K562 (cell line): ENCODE data around the gene NELFA. TPM values are rescaled to one million over a fixed set of nuclear protein-coding genes. Genes with fewer than 3 reads are reported as not detected.

Experiments
- ATAC-seq: fragments of 200-7000 bp; cut with Tn5 transposase; 3 replicates; pipeline ENCODE4 v1.9.1; 2020; ENCODE audit warnings: moderate library complexity
- BruUV-seq: library from RNA; stranded (reverse); fragments of 400-500 nt; replicated peaks from 2 replicates; lab custom pipeline; 2021; lab: Mats Ljungman, UMichigan
- CTCF ChIA-PET: fragments of 300-600 bp; formaldehyde crosslinking; extraction: SDS; loops from one replicate; lab custom pipeline; 2021; ENCODE audit warnings: low intra/inter-chr PET ratio; lab: Yijun Ruan, JAX
- POLR2A ChIA-PET: fragments of 300-600, 350-650 bp; sonication (Branson Sonifier 250); formaldehyde crosslinking; extraction: SDS; loops from one replicate; lab custom pipeline; 2021; ENCODE audit warnings: antibody characterized with exemption, inconsistent platforms; lab: Yijun Ruan, JAX
- DNase-seq, 4 experiments: peaks; one replicate each; pipeline versions ENCODE4 v3.0.0 to v3.0.0-alpha.2; 2011 to 2018; ENCODE audit warnings: low spot score in 3 of 4, mixed read lengths in 3 of 4; ENCODE audit errors: extremely low read depth in 1 of 4
- FAIRE-seq: peaks from 2 replicates; lab custom pipeline; 2011; peaks lifted over from hg19 to GRCh38; lab: Jason Lieb, UNC
- H2AFZ ChIP-seq: 2 replicates; pipeline ENCODE4 v1.6.0; 2011; ENCODE audit warnings: low read depth, low read length, control low read depth, inconsistent platforms
- H3K27ac ChIP-seq: fragments of 200-600 bp; 3 replicates; pipeline ENCODE4 v1.8.0; 2011; ENCODE audit warnings: low read depth, mild to moderate bottlenecking, control low read depth, inconsistent platforms, low read length, moderate library complexity, mixed read lengths; ENCODE audit errors: extremely low read depth
- H3K27me3 ChIP-seq, 2 experiments: fragments of 300-600 bp in 1 of 2; 2 replicates in 1 of 2; 3 replicates in 1 of 2; pipeline versions ENCODE4 v1.6.0 to v1.8.0; 2011; ENCODE audit warnings: inconsistent platforms in 2 of 2, low read length in 2 of 2, mild to moderate bottlenecking in 1 of 2, mixed read lengths in 1 of 2, moderate library complexity in 1 of 2; ENCODE audit not compliant: control insufficient read depth in 2 of 2, insufficient read depth in 2 of 2
- H3K36me3 ChIP-seq: fragments of 300-600 bp; 3 replicates; pipeline ENCODE4 v1.8.0; 2011; ENCODE audit warnings: mild to moderate bottlenecking, low read length, inconsistent platforms; ENCODE audit not compliant: control insufficient read depth, insufficient read depth
- H3K4me1 ChIP-seq, 2 experiments: fragments of 200-600 bp in 1 of 2; replicated peaks in 1 of 2; 2 replicates in 1 of 2; 3 replicates in 1 of 2; pipeline versions ENCODE4 v1.5.1 to v1.8.0; 2011; ENCODE audit warnings: inconsistent platforms in 2 of 2, low read length in 2 of 2, mild to moderate bottlenecking in 1 of 2, mixed read lengths in 1 of 2, moderate library complexity in 1 of 2; ENCODE audit not compliant: control insufficient read depth in 2 of 2, insufficient read depth in 2 of 2
- H3K4me2 ChIP-seq: 2 replicates; pipeline ENCODE4 v1.6.1; 2011; ENCODE audit warnings: low read length, control low read depth, inconsistent platforms, mixed read lengths; ENCODE audit not compliant: insufficient read depth
- H3K4me3 ChIP-seq: fragments of 200-600 bp; sonication (generic), shearing (Covaris generic); 2 replicates; pipeline ENCODE4 v1.5.1; 2016; ENCODE audit warnings: control low read depth, inconsistent platforms
- H3K79me2 ChIP-seq: fragments of 200-600 bp; 3 replicates; pipeline ENCODE4 v1.8.0; 2011; ENCODE audit warnings: low read length, inconsistent platforms; ENCODE audit not compliant: control insufficient read depth, insufficient read depth
- H3K9ac ChIP-seq, 2 experiments: 2 replicates each; pipeline versions ENCODE4 v1.6.0 to v1.6.1; 2011; ENCODE audit warnings: low read depth in 2 of 2, low read length in 2 of 2, control low read depth in 1 of 2, inconsistent platforms in 1 of 2, mild to moderate bottlenecking in 1 of 2, mixed read lengths in 1 of 2; ENCODE audit not compliant: insufficient read depth in 1 of 2
- H3K9me1 ChIP-seq: one replicate; pipeline ENCODE4 v1.6.0; 2011; ENCODE audit warnings: inconsistent platforms, mild to moderate bottlenecking, low read length, moderate library complexity; ENCODE audit not compliant: control insufficient read depth, insufficient read depth
- H3K9me3 ChIP-seq: replicated peaks from 2 replicates; pipeline ENCODE4 v1.5.1; 2011; ENCODE audit warnings: low read depth, low read length, inconsistent platforms; ENCODE audit not compliant: control insufficient read depth, insufficient read depth
- H4K20me1 ChIP-seq: replicated peaks from 2 replicates; pipeline ENCODE4 v1.6.1; 2011; ENCODE audit warnings: low read length, inconsistent platforms, mixed read lengths; ENCODE audit not compliant: control insufficient read depth, insufficient read depth
- CAMTA2 ChIP-seq: fragments of 250-450 bp; sonication (Bioruptor Pico); conservative IDR thresholded peaks from 2 replicates; pipeline ENCODE4 v1.5.1; 2022
- PHF20 ChIP-seq: fragments of 450-650 bp; IDR thresholded peaks from 2 replicates; pipeline ENCODE4 v1.6.1; 2018; ENCODE audit not compliant: partially characterized antibody
- SMARCC2 ChIP-seq: fragments of 450-650 bp; IDR thresholded peaks from 2 replicates; pipeline ENCODE4 v1.6.1; 2017; ENCODE audit warnings: antibody characterized with exemption, moderate library complexity, mild to moderate bottlenecking, low read depth
- WGBS: fragments of 100-300 bp; shearing (Covaris generic); methylation state at CpG from one replicate; pipeline ENCODE4 v1.1.6; 2016; ENCODE audit warnings: low coverage, mixed read lengths; ENCODE audit not compliant: insufficient coverage; ENCODE audit errors: missing lambda C conversion rate; 5-methylcytosine and 5-hydroxymethylcytosine counted together
- in situ Hi-C: fragments of 300-500 bp; cut with MboI; formaldehyde crosslinking; loops from 4 replicates; pipeline ENCODE4 v1.15.0; 2018; ENCODE audit warnings: inconsistent platforms, mixed read lengths
- intact Hi-C: fragments of 100-400 bp; cut with micrococcal nuclease; formaldehyde crosslinking; loops from 2 replicates; pipeline ENCODE4 v1.14.2; 2022
- polyA plus RNA-seq, 8 experiments: library from polyadenylated mRNA; depleted of rRNA in 4 of 8; stranded (reverse) in 5 of 8; unstranded in 3 of 8; fragments of >200 nt; fragmentation: Nextera tagmentation in 2 of 8; fragmentation: Illumina TruSeq in 1 of 8; extraction: Ambion mirVana in 2 of 8; extraction: Trizol in 1 of 8; gene quantifications; 2 replicates each; pipeline versions ENCODE4 v1.2.1 to v1.2.3, GENCODE V29; 2011 to 2014; ENCODE audit warnings: inconsistent platforms in 1 of 8, missing spikeins in 1 of 8
- total RNA-seq, 7 experiments: library from RNA; depleted of rRNA in 6 of 7; stranded (reverse); fragments of >200 nt in 6 of 7; fragmentation: Illumina TruSeq in 2 of 7; extraction: Trizol in 2 of 7; gene quantifications; 2 replicates each; pipeline versions ENCODE4 v1.2.1 to v1.2.3, GENCODE V29; 2011 to 2021; ENCODE audit warnings: low replicate concordance in 1 of 7
- TF ChIP-seq, protein P1 (sequence below), 2 experiments: fragments of 450-650 bp; formaldehyde crosslinking in 1 of 2; IDR thresholded peaks; 2 replicates each; pipeline versions ENCODE4 v1.4.0 to v1.6.1; 2014 to 2020; ENCODE audit warnings: mild to moderate bottlenecking in 2 of 2, borderline replicate concordance in 1 of 2, low read depth in 1 of 2
- TF ChIP-seq, protein P2 (sequence below): conservative IDR thresholded peaks from 2 replicates; pipeline ENCODE4 v1.6.1; 2011; ENCODE audit warnings: low read depth, mild to moderate bottlenecking, low read length; ENCODE audit not compliant: control insufficient read depth
- TF ChIP-seq, protein P3 (sequence below): fragments of 250-450 bp; sonication (Bioruptor Pico); IDR thresholded peaks from 2 replicates; pipeline ENCODE4 v1.5.0; 2021; ENCODE audit warnings: mild to moderate bottlenecking, moderate library complexity

NELFA gene
- total and polyA plus RNA-seq, 9 of the 15 experiments (the other 6 are each of a cell fraction or from before 2014, with no cell fraction given) = 0.76 to 59.6 (median 14.8) TPM

DNA sequence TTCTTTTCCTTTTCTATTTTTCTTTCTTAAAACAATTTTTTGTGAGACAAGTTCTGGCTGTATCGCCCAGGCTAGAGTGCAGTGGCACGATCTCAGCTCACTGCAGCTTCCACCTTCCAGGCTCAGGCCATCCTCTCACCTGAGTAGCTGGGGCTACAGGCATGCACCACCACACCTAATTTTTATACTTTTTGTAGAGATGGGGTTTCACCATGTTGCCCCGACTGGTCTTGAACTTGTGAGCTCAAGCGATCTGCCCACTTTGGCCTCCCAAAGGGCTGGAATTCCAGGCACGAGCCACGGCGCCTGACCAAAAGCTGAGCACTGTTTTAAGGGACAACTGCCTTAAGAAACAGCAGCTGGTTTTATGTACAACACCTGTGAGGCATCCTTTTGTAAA, 41.0 kb upstream of the NELFA start:
- Histone ChIP-seq H4K20me1 (no peaks in the 10 kb centered on the region), H3K4me3 (no peak overlapping the region), H3K4me1 (peaks cover 0 to 24% of the 10 kb centered on the region in 2 experiments; a peak in 2 of 5 replicates), H3K9ac (no peak overlapping the region), H3K27me3 (0 out of 5 replicates have a peak, but pooled peaks cover 0 to 4% of the 10 kb centered on the region in 2 experiments), H3K4me2 (no peak overlapping the region), H3K36me3 (no peaks in the 10 kb centered on the region), H3K9me3 (no peaks in the 10 kb centered on the region), H3K9me1 (no peaks in the 10 kb centered on the region), H3K79me2 (no peaks in the 10 kb centered on the region), H3K27ac (no peak overlapping the region), H2AFZ (no peak overlapping the region)
- 55% methylated on average over 7 of the region's 7 CpGs for WGBS
- ATAC-seq (no peak), FAIRE-seq (no peak), DNase-seq (no peak)
- ChIA-PET POLR2A (interaction anchor here (0.6 kb wide), 1 partner anchor 45 kb away, joined by 3 read pairs; no protein-coding TSS in a partner anchor), CTCF (no interaction called here)
- BruUV-seq = no TSS peak
- TF ChIP-seq SMARCC2 (no peak), PHF20 (no peak), CAMTA2 (CRISPR knock-in tag) (no peak)
- TF ChIP-seq, protein P1, sequence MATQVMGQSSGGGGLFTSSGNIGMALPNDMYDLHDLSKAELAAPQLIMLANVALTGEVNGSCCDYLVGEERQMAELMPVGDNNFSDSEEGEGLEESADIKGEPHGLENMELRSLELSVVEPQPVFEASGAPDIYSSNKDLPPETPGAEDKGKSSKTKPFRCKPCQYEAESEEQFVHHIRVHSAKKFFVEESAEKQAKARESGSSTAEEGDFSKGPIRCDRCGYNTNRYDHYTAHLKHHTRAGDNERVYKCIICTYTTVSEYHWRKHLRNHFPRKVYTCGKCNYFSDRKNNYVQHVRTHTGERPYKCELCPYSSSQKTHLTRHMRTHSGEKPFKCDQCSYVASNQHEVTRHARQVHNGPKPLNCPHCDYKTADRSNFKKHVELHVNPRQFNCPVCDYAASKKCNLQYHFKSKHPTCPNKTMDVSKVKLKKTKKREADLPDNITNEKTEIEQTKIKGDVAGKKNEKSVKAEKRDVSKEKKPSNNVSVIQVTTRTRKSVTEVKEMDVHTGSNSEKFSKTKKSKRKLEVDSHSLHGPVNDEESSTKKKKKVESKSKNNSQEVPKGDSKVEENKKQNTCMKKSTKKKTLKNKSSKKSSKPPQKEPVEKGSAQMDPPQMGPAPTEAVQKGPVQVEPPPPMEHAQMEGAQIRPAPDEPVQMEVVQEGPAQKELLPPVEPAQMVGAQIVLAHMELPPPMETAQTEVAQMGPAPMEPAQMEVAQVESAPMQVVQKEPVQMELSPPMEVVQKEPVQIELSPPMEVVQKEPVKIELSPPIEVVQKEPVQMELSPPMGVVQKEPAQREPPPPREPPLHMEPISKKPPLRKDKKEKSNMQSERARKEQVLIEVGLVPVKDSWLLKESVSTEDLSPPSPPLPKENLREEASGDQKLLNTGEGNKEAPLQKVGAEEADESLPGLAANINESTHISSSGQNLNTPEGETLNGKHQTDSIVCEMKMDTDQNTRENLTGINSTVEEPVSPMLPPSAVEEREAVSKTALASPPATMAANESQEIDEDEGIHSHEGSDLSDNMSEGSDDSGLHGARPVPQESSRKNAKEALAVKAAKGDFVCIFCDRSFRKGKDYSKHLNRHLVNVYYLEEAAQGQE (IDR thresholded peaks at IDR 0.05; ENCODE audit: borderline replicate concordance) = no peak
- TF ChIP-seq, protein P1 (CRISPR knock-in tag; IDR thresholded peaks at IDR 0.05; ENCODE audit: low read depth) = no peak
- TF ChIP-seq, protein P2, sequence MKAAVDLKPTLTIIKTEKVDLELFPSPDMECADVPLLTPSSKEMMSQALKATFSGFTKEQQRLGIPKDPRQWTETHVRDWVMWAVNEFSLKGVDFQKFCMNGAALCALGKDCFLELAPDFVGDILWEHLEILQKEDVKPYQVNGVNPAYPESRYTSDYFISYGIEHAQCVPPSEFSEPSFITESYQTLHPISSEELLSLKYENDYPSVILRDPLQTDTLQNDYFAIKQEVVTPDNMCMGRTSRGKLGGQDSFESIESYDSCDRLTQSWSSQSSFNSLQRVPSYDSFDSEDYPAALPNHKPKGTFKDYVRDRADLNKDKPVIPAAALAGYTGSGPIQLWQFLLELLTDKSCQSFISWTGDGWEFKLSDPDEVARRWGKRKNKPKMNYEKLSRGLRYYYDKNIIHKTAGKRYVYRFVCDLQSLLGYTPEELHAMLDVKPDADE = no peak
- TF ChIP-seq, protein P3, sequence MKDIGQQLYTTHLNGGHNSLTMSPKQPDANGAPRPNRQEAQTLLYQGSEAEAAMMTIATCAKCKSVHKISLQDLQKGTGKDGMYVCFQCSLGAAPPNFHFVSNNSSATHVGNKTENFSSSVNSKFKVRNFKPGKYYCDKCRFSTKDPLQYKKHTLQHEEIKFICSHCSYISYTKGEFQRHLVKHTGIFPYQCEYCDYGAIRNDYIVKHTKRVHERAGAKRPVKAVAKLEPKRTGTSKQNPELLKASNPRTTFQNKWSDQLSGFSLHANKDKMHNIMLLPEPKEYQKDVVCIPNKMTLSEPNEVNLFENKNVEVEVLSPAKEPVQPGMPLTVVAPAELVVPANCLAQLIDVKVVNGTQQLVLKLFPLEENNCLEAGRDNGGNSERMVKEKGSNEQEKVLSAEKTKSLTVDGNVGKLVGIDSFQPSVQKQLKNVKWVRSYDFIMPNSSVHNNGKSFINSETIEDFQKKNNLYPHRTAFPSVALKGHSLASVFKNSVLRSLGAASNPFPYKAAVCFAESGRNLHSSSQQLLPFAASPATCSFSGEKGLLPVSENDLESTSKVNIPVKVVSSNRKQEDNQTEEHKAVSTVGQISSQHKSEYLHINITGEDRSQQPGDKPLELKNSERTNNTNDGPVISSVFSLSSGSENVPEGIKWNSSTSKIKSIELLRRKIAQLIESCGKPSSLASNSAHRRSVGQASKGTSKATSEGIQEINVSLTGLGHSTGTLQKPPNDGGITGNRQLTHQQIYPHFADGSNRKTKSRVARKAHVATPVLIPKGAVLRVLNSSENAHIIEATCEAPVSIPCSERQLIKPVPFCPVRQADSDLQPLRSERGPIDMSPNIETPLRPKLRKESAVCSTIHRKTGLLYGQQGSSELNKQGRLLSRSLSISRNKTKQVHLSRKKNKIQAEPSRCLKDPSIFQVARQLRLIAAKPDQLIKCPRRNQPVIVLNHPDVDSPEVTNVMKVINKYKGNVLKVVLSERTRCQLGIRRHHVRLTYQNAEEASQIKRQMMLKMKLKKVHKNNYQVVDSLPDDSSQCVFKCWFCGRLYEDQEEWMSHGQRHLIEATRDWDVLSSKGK (CRISPR knock-in tag) = no peak
- in situ Hi-C loops = no loop called here
- intact Hi-C loops = no loop called here
